Astrocyte of the cerebellum (primary cell): Measurements from ENCODE around the gene TNN.
"Not testable (repeated sequence)": the region's sequence is repeated elsewhere in the genome, so short reads cannot be mapped to it uniquely, and the experiment has no call there.

ENCODE experiments used
- DNase-seq: peaks from one replicate; pipeline ENCODE4 v3.0.0-alpha.2; 2011; ENCODE audit warnings: low read depth
- H3K4me3 ChIP-seq: 2 replicates; pipeline ENCODE4 v1.5.1; 2011; ENCODE audit warnings: mild to moderate bottlenecking, low read depth, low read length, moderate library complexity
- in situ Hi-C: cut with HindIII; loops from 2 replicates; pipeline ENCODE4 v1.10.0; 2017; ENCODE audit warnings: low sequenced_read_pairs
- TF ChIP-seq, protein P1 (sequence below): IDR thresholded peaks from 2 replicates; pipeline ENCODE4 v1.5.1; 2012; ENCODE audit warnings: low read length, low read depth, moderate library complexity, mild to moderate bottlenecking; ENCODE audit errors: missing control alignments

TNN gene

GRCh38 chr1:175099916-175100315 is 32.3 kb downstream of the TNN start:
- H3K4me3 ChIP-seq: no peak overlapping the region
- TF ChIP-seq, protein P1, sequence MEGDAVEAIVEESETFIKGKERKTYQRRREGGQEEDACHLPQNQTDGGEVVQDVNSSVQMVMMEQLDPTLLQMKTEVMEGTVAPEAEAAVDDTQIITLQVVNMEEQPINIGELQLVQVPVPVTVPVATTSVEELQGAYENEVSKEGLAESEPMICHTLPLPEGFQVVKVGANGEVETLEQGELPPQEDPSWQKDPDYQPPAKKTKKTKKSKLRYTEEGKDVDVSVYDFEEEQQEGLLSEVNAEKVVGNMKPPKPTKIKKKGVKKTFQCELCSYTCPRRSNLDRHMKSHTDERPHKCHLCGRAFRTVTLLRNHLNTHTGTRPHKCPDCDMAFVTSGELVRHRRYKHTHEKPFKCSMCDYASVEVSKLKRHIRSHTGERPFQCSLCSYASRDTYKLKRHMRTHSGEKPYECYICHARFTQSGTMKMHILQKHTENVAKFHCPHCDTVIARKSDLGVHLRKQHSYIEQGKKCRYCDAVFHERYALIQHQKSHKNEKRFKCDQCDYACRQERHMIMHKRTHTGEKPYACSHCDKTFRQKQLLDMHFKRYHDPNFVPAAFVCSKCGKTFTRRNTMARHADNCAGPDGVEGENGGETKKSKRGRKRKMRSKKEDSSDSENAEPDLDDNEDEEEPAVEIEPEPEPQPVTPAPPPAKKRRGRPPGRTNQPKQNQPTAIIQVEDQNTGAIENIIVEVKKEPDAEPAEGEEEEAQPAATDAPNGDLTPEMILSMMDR: no peak
- no peak for DNase-seq
- in situ Hi-C loops: no loop called here

GRCh38 chr1:175102166-175102565 is 34.5 kb downstream of the TNN start:
- H3K4me3 ChIP-seq, in situ Hi-C loops, DNase-seq: not testable (repeated sequence)

DNA sequence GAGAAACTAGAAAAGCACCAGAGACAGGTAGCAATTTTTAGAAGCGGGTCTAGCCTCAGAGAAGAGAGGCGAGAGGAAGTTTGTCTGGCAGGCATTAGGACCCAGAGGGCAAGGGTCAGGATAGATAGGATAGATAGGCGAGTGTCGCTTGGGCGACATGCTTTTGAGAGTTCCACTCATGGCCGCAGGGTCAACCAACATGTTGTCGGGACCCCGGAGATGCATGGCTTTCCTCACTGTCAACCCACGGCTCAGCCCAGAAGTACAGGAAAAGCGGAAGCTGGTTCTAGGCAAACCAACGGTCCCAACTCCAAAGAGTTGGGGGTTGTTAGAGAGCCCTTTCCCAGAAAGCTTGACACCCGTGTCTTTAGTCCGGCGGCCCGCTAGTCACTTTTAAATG is 38.9 kb downstream of the TNN start:
- H3K4me3 ChIP-seq, DNase-seq, in situ Hi-C loops: not testable (repeated sequence)

GRCh38 chr1:175108331-175108820 is 40.7 kb downstream of the TNN start:
- DNase-seq, H3K4me3 ChIP-seq, in situ Hi-C loops: not testable (repeated sequence)

DNA sequence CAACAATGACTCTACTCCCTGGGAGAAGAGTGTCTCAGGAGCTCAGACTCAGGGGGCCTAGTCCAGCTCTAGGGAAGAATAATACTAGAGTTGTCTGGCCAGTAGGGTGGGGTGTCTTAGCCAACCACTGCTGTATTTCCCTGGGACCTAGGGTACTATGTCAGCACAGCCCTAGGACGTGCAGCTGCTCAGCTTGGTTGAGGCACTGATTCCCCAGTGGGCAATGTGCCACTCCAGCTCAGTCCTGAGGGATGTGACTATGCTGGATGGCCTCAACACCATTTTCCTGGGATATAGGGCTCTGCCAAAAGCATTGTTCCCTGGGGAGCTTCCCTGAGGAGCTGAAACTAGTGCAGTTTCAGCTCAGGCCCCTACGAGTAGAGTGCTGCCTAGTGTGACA is 47.4 kb downstream of the TNN start:
- TF ChIP-seq, protein P1: no peak
- in situ Hi-C loops: no loop called here
- H3K4me3 ChIP-seq: no peak overlapping the region
- DNase-seq: no peak

DNA sequence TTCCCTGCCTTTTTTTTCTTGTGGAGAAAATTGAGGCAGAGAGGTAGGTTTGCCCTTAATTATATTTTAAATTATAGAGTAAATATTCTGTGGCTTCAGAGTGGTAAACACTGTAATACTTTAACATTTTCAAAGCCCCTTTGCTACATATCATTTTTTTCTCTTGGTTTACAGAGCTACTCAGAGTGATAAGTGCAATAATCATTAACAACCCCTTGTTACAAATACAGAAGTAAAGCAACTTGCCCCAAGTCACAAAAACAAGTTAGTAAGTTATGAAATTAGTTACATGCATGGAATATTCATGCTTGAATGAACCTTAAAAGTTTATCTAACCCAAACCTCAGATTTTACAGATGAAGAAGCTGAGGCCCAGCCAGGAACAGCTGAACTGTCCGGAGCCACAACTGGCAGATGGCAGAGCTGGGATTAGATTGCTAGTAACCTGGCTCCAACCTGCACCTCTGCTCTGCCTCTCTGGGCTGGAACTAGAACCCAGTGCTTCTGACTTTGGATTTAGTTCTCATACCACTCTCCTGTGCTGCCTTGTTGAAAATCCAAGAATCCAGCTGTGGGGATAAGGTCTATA is 48.7 kb downstream of the TNN start:
- in situ Hi-C loops: no loop called here
- TF ChIP-seq, protein P1: no peak
- H3K4me3 ChIP-seq: no peak overlapping the region
- no peak for DNase-seq

GRCh38 chr1:175116903-175117302 is 49.3 kb downstream of the TNN start:
- in situ Hi-C loops: no loop called here
- TF ChIP-seq, protein P1: no peak
- no peak overlapping the region for H3K4me3 ChIP-seq
- DNase-seq: no peak

DNA sequence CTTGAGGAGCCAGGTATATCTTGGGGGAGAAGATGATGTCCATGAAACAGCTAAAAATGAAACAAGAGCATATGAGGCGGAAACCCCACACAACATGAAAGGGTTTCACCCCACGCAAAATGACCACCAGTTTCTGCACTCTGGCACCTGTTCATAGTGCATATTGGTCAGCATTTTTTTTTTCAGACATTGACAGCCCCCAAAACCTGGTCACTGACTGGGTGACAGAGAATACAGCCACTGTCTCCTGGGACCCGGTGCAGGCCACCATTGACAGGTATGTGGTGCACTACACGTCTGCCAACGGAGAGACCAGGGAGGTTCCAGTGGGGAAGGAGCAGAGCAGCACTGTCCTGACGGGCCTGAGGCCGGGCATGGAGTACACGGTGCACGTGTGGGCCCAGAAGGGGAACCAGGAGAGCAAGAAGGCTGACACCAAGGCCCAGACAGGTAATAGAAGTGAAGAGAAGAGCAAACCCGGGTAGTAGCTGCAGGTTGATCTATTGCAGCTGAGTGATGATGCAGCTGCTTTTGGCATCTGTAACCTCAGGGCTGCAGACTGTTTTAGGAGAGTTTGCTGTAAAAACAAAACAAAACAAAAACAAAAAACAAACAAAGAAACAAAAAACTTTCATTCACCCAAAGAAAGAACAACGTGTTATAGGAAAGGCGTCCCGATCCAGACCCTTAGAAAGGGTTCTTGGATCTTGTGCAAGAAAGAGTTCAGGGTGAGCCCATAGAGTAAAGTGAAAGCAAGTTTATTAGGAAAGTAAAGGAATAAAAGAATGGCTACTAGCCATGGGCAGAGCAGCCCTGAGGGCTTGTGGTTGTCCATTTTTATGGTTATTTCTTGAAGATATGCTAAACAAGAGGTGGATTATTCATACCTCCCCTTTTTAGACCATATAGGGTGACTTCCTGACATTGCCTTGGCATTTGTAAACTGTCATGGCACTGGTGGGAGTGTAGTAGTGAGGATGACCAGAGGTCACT is 51.0 kb downstream of the TNN start:
- TF ChIP-seq, protein P1: no peak
- H3K4me3 ChIP-seq: no peak overlapping the region
- no peak for DNase-seq
- in situ Hi-C loops: no loop called here
